Peyer's patch (tissue), 4 donors: ENCODE results near the gene EYA2. TPM values are rescaled to one million over a fixed set of nuclear protein-coding genes. Genes with fewer than 3 reads are reported as not detected.

Experiments used
- DNase-seq, 3 donors: peaks; one replicate each; pipeline ENCODE4 v3.0.0-alpha.2; 2017 to 2019
- H3K27ac ChIP-seq, 4 donors: fragments of 200-600 bp; sonication (generic); one replicate each; pipeline ENCODE4 v1.5.1; 2016 to 2019
- H3K27me3 ChIP-seq, 2 donors: fragments of 200-600 bp; sonication (generic); one replicate each; pipeline ENCODE4 v1.5.1; 2019
- H3K36me3 ChIP-seq, 3 donors: fragments of 200-600 bp; sonication (generic); one replicate each; pipeline ENCODE4 v1.5.1; 2016 to 2019
- H3K4me1 ChIP-seq, 4 donors: fragments of 200-600 bp; sonication (generic); one replicate each; pipeline ENCODE4 v1.5.1; 2016 to 2019
- H3K4me3 ChIP-seq, 4 donors: fragments of 200-600 bp; sonication (generic); 1 replicate in 3 of 4; 2 replicates in 1 of 4; pipeline ENCODE4 v1.5.1; 2016 to 2019; ENCODE audit warnings: mild to moderate bottlenecking in 1 of 4
- H3K9me3 ChIP-seq, 4 donors: fragments of 200-600 bp; sonication (generic); one replicate each; pipeline ENCODE4 v1.5.1; 2016 to 2019; ENCODE audit warnings: mild to moderate bottlenecking in 1 of 4
- POLR2A ChIP-seq, 2 donors: fragments of 450-650 bp; IDR thresholded peaks; one replicate each; pipeline ENCODE4 v1.5.1; 2017; ENCODE audit warnings: antibody characterized with exemption in 2 of 2, mild to moderate bottlenecking in 2 of 2, moderate library complexity in 2 of 2
- total RNA-seq, 4 donors: library from RNA; depleted of rRNA; stranded (reverse); fragments of >200 nt; gene quantifications; one replicate each; pipeline ENCODE4 v1.1.0, GENCODE V29; 2016
- TF ChIP-seq, protein P1 (sequence below), 6 experiments: fragments of 450-650 bp in 4 of 6; fragments of 200-600 bp in 2 of 6; sonication (generic) in 1 of 6; IDR thresholded peaks; one replicate each; pipeline ENCODE4 v1.5.1; 2017 to 2019; ENCODE audit warnings: antibody characterized with exemption in 6 of 6, mild to moderate bottlenecking in 3 of 6, moderate library complexity in 1 of 6

EYA2 gene
- total RNA-seq, 4 donors from 2014 or later: 0.40 to 1.7 TPM; not detected in 2

- Histone ChIP-seq H3K9me3 (no peaks in the 10 kb centered on the region), H3K4me3 (no peak overlapping the region), H3K4me1 (no peaks in the 10 kb centered on the region), H3K36me3 (no peaks in the 10 kb centered on the region), H3K27me3 (no peaks in the 10 kb centered on the region), H3K27ac (no peak overlapping the region)
- DNase-seq: no peak
- TF ChIP-seq POLR2A (IDR thresholded peaks at IDR 0.05): no peak
- TF ChIP-seq, protein P1, sequence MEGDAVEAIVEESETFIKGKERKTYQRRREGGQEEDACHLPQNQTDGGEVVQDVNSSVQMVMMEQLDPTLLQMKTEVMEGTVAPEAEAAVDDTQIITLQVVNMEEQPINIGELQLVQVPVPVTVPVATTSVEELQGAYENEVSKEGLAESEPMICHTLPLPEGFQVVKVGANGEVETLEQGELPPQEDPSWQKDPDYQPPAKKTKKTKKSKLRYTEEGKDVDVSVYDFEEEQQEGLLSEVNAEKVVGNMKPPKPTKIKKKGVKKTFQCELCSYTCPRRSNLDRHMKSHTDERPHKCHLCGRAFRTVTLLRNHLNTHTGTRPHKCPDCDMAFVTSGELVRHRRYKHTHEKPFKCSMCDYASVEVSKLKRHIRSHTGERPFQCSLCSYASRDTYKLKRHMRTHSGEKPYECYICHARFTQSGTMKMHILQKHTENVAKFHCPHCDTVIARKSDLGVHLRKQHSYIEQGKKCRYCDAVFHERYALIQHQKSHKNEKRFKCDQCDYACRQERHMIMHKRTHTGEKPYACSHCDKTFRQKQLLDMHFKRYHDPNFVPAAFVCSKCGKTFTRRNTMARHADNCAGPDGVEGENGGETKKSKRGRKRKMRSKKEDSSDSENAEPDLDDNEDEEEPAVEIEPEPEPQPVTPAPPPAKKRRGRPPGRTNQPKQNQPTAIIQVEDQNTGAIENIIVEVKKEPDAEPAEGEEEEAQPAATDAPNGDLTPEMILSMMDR (IDR thresholded peaks at IDR 0.05): no peak
Measured at GRCh38 chr20:46990596-46991104, 96.0 kb downstream of the EYA2 start.

DNA sequence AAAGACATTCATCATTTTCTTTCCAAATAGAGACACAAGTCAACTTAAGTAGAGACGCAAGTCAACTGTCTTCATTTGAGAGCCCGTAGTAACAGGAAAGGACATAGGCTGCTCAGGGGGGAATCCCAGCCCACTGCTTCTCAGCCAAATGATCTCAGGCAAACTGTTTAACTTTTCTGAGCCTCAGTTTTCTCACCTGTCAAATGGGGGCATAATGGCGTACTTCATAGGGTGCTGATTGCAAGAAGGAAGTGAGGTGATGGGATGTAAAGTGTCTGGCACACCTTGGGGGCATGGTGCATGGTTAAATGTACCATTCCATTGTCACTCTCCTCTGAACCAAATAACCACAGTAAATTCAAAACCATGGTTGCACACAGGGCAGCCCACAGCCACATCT lies 96.5 kb downstream of the EYA2 start:
- no peak overlapping the region for H3K4me3 ChIP-seq
- TF ChIP-seq, protein P1 (IDR thresholded peaks at IDR 0.05): no peak
- TF ChIP-seq POLR2A (IDR thresholded peaks at IDR 0.05): no peak
- no peaks in the 10 kb centered on the region for H3K4me1 ChIP-seq
- H3K9me3 ChIP-seq: no peaks in the 10 kb centered on the region
- DNase-seq: no peak
- no peaks in the 10 kb centered on the region for H3K27me3 ChIP-seq
- H3K27ac ChIP-seq: no peak overlapping the region
- no peaks in the 10 kb centered on the region for H3K36me3 ChIP-seq

DNA sequence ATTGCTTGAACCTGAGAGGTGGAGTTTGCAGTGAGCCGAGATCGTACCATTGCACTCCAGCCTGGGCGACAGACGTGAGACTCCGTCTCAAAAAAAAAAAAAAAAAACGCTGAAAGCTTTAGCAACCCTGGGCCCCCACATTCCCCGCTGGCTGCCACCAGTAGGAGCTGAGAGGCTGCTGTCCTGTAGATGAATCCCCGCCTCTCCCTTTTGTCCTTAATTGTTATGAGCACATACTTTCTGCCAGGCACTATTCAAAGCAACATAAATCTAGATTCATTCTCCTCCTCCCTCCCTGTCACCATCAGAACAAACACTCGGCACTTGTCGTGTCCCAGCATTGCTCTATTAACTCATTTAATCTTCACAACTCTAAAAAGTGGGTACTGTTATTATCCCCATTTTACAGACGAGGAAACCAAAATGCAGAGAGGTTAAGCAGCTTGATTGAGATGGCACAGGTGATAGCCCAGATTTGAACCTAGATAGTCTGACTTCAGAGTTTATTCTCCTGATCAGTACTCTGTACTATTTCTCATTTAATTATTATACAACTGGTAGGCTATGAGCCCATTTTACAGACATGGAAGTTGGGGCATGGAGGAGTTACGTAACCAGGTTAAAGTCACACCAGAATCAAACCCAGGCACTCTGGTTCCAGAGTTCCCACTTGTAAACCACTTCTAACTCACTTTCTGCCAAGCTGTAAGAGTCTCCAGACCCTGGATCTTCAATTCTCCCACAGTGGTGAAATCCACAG lies 97.4 kb downstream of the EYA2 start:
- Histone ChIP-seq H3K27ac (no peak overlapping the region), H3K9me3 (no peaks in the 10 kb centered on the region), H3K36me3 (no peaks in the 10 kb centered on the region), H3K4me3 (no peak overlapping the region), H3K4me1 (no peaks in the 10 kb centered on the region), H3K27me3 (no peaks in the 10 kb centered on the region)
- no peak for DNase-seq
- TF ChIP-seq POLR2A (IDR thresholded peaks at IDR 0.05): no peak
- TF ChIP-seq, protein P1 (IDR thresholded peaks at IDR 0.05): no peak

DNA sequence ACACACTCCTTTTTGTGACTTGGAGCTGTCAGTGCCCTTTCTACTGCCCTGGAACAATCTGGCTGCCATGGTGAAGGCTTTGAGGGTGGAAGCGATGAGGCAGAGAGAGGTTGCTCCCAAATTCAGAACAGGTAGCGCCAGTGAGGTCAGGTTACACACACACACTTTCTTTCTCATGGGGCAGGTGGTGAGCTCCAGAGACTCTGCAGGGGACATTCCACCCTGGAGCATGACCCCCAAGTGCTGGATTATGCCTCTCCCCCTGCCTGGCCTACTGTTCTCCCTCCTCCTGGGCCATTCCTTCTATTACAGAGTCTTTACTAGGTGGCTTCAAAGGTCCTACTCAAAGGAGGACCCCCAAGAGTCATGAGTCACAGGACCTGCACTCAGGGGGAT lies 98.0 kb downstream of the EYA2 start:
- no peak overlapping the region for H3K27ac ChIP-seq
- no peak for TF ChIP-seq POLR2A (IDR thresholded peaks at IDR 0.05)
- TF ChIP-seq, protein P1 (IDR thresholded peaks at IDR 0.05): no peak
- no peak overlapping the region for H3K4me3 ChIP-seq
- H3K9me3 ChIP-seq: no peaks in the 10 kb centered on the region
- no peaks in the 10 kb centered on the region for H3K4me1 ChIP-seq
- no peaks in the 10 kb centered on the region for H3K27me3 ChIP-seq
- no peaks in the 10 kb centered on the region for H3K36me3 ChIP-seq
- no peak for DNase-seq

DNA sequence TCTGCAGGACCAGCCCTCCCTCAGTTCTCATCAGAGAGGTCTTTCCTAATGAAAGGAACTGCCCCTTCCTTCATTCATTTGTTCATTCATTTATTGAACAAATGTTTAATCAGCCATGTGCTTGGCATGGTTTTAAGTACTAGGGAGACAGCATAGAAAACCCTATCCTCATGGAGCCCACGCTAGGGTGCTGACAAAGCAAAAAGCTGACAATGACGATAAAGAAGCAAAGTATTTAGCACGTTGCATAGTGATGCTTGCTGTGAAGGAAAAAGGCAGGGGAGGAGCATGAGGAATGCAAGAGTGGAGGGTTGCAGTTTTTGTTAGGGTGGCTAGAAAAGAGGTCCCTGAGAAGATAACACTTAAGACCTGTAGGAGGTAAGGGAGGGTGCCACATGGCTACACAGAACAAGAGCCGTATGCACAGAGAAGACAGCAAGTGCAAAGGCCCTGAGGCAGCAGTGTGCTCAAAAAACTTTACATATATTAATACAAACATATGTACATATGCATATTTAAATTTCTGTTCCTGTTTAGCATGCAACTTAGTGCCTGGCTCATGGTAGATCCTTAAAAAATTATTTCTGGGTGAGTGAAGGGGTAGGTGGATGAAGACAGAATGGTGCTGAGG lies 98.9 kb downstream of the EYA2 start:
- H3K36me3 ChIP-seq: no peaks in the 10 kb centered on the region
- no peak for TF ChIP-seq POLR2A (IDR thresholded peaks at IDR 0.05)
- TF ChIP-seq, protein P1 (IDR thresholded peaks at IDR 0.05): no peak
- no peak for DNase-seq
- H3K9me3 ChIP-seq: no peaks in the 10 kb centered on the region
- H3K4me1 ChIP-seq: no peaks in the 10 kb centered on the region
- no peak overlapping the region for H3K27ac ChIP-seq
- no peak overlapping the region for H3K4me3 ChIP-seq
- H3K27me3 ChIP-seq: no peaks in the 10 kb centered on the region
